Psoas muscle (tissue), 8 donors: Measurements from ENCODE around the gene SLC13A3. TPM values are rescaled to one million over a fixed set of nuclear protein-coding genes. Genes with fewer than 3 reads are reported as not detected.

ENCODE experiments used
- ATAC-seq, 4 donors: fragments of 200-7000 bp; cut with Tn5 transposase; one replicate each; pipeline ENCODE4 v1.9.1; 2020; ENCODE audit warnings: moderate library complexity in 3 of 4, mild to moderate bottlenecking in 2 of 4
- DNase-seq, 2 donors: peaks; one replicate each; pipeline ENCODE4 v3.0.0-alpha.2; 2020
- H3K27ac ChIP-seq: fragments of 200-600 bp; one replicate; pipeline ENCODE4 v1.8.0; 2022
- H3K27me3 ChIP-seq, 3 donors: fragments of 200-600 bp in 1 of 3; one replicate each; pipeline versions ENCODE4 v1.6.1 to v1.8.0; 2013 to 2022; ENCODE audit warnings: low read length in 2 of 3, mild to moderate bottlenecking in 2 of 3, moderate library complexity in 1 of 3; ENCODE audit not compliant: insufficient read depth in 3 of 3
- H3K36me3 ChIP-seq, 2 donors: fragments of 200-600 bp in 1 of 2; one replicate each; pipeline versions ENCODE4 v1.6.1 to v1.8.0; 2013 to 2022; ENCODE audit warnings: low read depth in 1 of 2, mild to moderate bottlenecking in 1 of 2, moderate library complexity in 1 of 2; ENCODE audit not compliant: insufficient read depth in 1 of 2
- H3K4me1 ChIP-seq: fragments of 200-600 bp; one replicate; pipeline ENCODE4 v1.8.0; 2022
- H3K4me3 ChIP-seq: fragments of 200-600 bp; one replicate; pipeline ENCODE4 v1.8.0; 2022; ENCODE audit warnings: mild to moderate bottlenecking
- H3K9me3 ChIP-seq: fragments of 200-600 bp; one replicate; pipeline ENCODE4 v1.8.0; 2022
- CTCF ChIP-seq: fragments of 200-600 bp; IDR thresholded peaks from one replicate; pipeline ENCODE4 v1.8.0; 2022; ENCODE audit warnings: antibody characterized with exemption
- WGBS, 3 donors: extraction: QIAGEN DNeasy Blood & Tissue Kit; methylation state at CpG; one replicate each; pipeline versions ENCODE4 v1.1.6 to v1.1.7; 2013; 5-methylcytosine and 5-hydroxymethylcytosine counted together
- intact Hi-C, 2 donors: fragments of 100-400 bp; cut with DNase I; formaldehyde crosslinking; loops; one replicate each; pipeline versions ENCODE4 v1.11.0 to v1.14.2; 2022
- polyA plus RNA-seq, 3 donors: library from polyadenylated mRNA; stranded (reverse); fragments of 200-250 nt; gene quantifications; one replicate each; pipeline ENCODE4 v1.2.3, GENCODE V29; 2013
- total RNA-seq, 4 donors: library from RNA; stranded (reverse); fragmentation: NEBNext Ultra II Directional in 2 of 4; extraction: Animal tissue kit (Norgen Biotek cat#: 25700) in 2 of 4; gene quantifications; one replicate each; pipeline versions ENCODE4 v1.2.1 to v1.2.4, GENCODE V29; 2021 to 2023
- donor health status: healthy with polysubstance abuse.
- donor health status: DM: no; HTN: no; CAD: no; lungs with moderate emphysema.
- donor health status: Bipolar disorder and iron deficiency.
- donor health status: healthy.
- donor health status: DM: yes; HTN: yes; CAD: no.
- donor health status: DM: no; HTN: no; CAD: no.
- donor health status: DM: no; HTN: no; CAD: no.
- donor health status: DM: yes; HTN: yes; CAD: no.

Gene SLC13A3
- total and polyA plus RNA-seq, 7 donors: 0.04 to 0.38 (median 0.15) TPM

DNA sequence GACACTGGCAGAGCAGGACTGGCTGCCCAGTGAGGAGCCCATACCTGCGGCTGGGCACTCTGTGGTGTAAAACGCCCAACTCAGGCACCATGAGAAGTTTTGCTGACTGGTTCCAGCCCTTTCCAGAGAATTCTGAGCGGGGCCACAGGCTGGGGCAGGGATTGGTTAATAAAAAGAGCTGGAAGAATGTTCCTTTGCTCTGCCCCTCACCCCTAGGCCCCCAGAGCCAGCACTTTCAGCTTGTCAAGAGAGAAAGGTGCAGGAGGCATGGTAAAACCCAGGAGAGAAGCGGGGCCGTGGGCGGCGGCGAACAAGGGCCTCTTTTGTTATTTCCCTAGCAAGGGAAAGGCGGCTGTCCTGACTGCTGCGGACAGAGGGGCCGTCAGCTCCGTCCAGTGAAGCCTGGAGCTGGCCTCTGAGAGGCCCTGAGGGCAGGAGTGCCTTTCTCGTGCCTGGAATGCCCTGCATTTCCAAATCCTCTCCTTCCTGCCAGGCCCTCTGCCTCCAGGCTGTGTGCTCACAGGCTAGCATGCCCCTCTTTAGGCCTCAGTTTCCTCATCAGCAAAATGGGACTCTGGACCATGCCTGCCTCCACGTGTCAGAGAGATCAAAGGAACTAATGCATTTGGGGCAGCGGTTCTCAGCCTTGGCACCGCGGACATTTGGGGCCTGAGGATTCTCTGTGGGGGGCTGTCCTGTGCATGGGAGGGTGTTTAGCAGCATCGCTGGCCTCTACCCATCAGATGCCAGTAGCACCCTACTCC lies 12.9 kb downstream of the SLC13A3 start:
- intact Hi-C loops: no loop called here
- ATAC-seq (no peak), DNase-seq (no peak)
- H3K4me1 ChIP-seq: no peaks in the 10 kb centered on the region
- no peak overlapping the region for H3K4me3 ChIP-seq
- 77 to 88% (median 81%) methylated on average over 18 of the region's 18 CpGs for WGBS, 3 donors
- no peaks in the 10 kb centered on the region for H3K36me3 ChIP-seq
- H3K27ac ChIP-seq: no peak overlapping the region
- no peaks in the 10 kb centered on the region for H3K27me3 ChIP-seq
- TF ChIP-seq CTCF: no peak
- H3K9me3 ChIP-seq: no peaks in the 10 kb centered on the region

DNA sequence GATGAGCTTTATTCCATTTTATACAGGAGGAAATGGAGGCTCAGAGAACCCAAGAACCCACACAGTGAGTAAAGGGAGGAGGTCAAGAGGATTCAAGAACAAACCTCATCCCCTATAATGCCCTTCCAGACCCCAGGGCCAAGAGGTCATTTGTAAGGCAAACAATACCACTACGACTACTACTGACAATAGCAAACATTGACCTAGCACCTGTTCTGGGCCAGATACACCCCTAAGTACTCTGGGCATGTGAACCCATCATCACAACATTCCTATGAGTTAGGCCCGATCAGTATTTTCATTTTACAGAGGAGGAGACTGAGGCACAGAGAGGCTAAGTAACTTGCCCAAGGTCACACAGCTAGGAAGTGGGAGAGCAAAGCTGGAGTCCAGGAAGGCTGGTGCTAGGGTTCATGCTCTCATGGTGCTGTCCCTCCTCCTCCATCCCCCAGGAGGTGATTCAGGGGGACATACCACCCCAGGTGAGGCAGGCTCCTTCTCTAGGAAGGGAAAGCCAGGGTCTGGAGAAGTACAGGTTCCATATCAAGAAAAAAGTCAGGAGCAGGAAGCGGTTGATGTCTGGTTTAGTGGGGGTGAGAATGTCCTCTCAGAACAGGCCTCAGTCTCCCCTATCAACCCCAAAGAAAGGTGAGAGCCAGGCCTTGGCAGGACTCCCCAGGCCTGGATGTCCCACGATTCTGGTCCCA lies 13.7 kb downstream of the SLC13A3 start:
- Histone ChIP-seq H3K27me3 (no peaks in the 10 kb centered on the region), H3K9me3 (no peaks in the 10 kb centered on the region), H3K27ac (no peak overlapping the region), H3K4me1 (no peaks in the 10 kb centered on the region), H3K4me3 (no peak overlapping the region), H3K36me3 (no peaks in the 10 kb centered on the region)
- intact Hi-C loops: no loop called here
- DNase-seq (no peak), ATAC-seq (no peak)
- WGBS, 3 donors: 82 to 89% (median 88%) methylated on average over 4 of the region's 4 CpGs
- no peak for TF ChIP-seq CTCF

DNA sequence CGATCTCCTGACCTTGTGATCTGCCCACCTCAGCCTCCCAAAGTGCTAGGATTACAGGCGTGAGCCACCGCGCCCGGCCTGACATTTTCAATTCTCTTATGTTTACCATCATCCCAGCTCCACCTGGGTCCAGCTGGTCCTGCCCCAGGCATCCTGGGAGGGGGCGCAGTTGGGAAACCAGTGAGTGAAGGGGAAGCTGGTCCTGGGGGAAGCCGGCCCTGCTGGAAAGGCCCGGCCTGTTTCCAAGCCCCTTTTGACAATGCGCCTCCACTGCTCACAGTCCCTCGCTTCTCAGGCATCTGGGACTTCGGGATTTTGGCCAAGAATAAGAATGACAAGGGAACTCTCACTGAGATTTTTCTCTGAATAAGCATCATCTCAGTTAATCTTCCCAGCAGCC lies 14.2 kb downstream of the SLC13A3 start:
- ATAC-seq (no peak), DNase-seq (no peak)
- TF ChIP-seq CTCF: no peak
- no peaks in the 10 kb centered on the region for H3K9me3 ChIP-seq
- no peaks in the 10 kb centered on the region for H3K36me3 ChIP-seq
- H3K27ac ChIP-seq: no peak overlapping the region
- WGBS, 3 donors: 72 to 79% (median 78%) methylated on average over 11 of the region's 11 CpGs
- H3K4me1 ChIP-seq: no peaks in the 10 kb centered on the region
- no peak overlapping the region for H3K4me3 ChIP-seq
- H3K27me3 ChIP-seq: no peaks in the 10 kb centered on the region
- intact Hi-C loops: no loop called here

- Histone ChIP-seq H3K4me1 (no peaks in the 10 kb centered on the region), H3K36me3 (no peaks in the 10 kb centered on the region), H3K4me3 (no peak overlapping the region), H3K27me3 (no peaks in the 10 kb centered on the region), H3K9me3 (no peaks in the 10 kb centered on the region), H3K27ac (no peak overlapping the region)
- intact Hi-C loops: no loop called here
- 89 to 94% (median 93%) methylated on average over 4 of the region's 4 CpGs for WGBS, 3 donors
- ATAC-seq (no peak), DNase-seq (no peak)
- no peak for TF ChIP-seq CTCF
Observed at GRCh38 chr20:46636514-46636913, 14.7 kb downstream of the SLC13A3 start.
